ACC112 (cell line): ENCODE results near the gene GRIK4.

ENCODE experiments used
- H2AFZ ChIP-seq: fragments of 200-600 bp; sonication (generic); one replicate; pipeline ENCODE4 v1.6.0; 2017; ENCODE audit warnings: antibody characterized with exemption, low read length; ENCODE audit not compliant: unreplicated experiment
- H3K27ac ChIP-seq: fragments of 200-600 bp; sonication (generic); 2 replicates; pipeline ENCODE4 v1.5.1; 2014; ENCODE audit warnings: low read depth, mild to moderate bottlenecking, antibody characterized with exemption, low read length, moderate library complexity
- H3K27me3 ChIP-seq: fragments of 200-600 bp; sonication (generic); 2 replicates; pipeline ENCODE4 v1.6.1; 2014; ENCODE audit warnings: mild to moderate bottlenecking, antibody characterized with exemption, low read length, moderate library complexity, mixed read lengths; ENCODE audit not compliant: insufficient read depth
- H3K36me3 ChIP-seq: fragments of 200-600 bp; sonication (generic); 2 replicates; pipeline ENCODE4 v1.6.1; 2016; ENCODE audit warnings: mild to moderate bottlenecking, antibody characterized with exemption, low read length, moderate library complexity, mixed read lengths; ENCODE audit not compliant: insufficient read depth
- H3K4me1 ChIP-seq: fragments of 200-600 bp; sonication (generic); one replicate; pipeline ENCODE4 v1.6.1; 2016; ENCODE audit warnings: low read length, mixed read lengths; ENCODE audit not compliant: insufficient read depth, unreplicated experiment, control insufficient read depth
- H3K4me3 ChIP-seq: fragments of 200-600 bp; sonication (generic); 2 replicates; pipeline ENCODE4 v1.5.1; 2014; ENCODE audit warnings: mild to moderate bottlenecking, low read depth, low read length
- H3K79me2 ChIP-seq: fragments of 200-600 bp; sonication (generic); one replicate; pipeline ENCODE4 v1.6.0; 2016; ENCODE audit warnings: low read length; ENCODE audit not compliant: control insufficient read depth, unreplicated experiment, insufficient read depth

GRIK4 gene

GRCh38 chr11:120659076-120659475 is 147.5 kb downstream of the GRIK4 start:
- Histone ChIP-seq H3K27me3 (peaks cover 19% of the 10 kb centered on the region), H3K4me3 (no peak overlapping the region), H3K36me3 (no peaks in the 10 kb centered on the region), H2AFZ (no peak overlapping the region), H3K27ac (no peak overlapping the region), H3K4me1 (no peaks in the 10 kb centered on the region), H3K79me2 (no peaks in the 10 kb centered on the region)

DNA sequence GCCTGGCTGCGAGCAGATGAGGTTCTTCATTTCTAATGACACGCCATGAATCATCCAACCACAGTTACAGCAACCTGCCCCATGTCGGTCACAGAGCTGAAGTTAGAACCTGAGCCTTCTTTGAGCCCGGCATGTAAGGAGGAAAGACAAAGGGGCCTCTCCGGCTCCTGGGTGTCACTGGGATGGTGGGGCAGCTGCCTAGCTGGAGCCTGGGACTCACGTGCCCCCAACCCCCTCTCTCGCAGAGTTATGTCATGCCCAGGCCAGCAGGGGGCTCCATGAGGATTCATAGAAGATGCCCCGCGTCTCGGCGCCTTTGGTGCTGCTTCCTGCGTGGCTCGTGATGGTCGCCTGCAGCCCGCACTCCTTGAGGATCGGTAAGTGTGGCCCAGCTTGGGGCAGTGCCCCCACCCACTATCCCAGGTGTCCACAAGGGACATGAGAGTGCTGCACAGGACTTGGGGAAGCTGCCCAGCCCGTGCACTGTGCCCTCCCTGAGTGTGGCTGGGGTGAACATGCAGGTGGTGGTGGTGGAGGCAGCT is 148.5 kb downstream of the GRIK4 start:
- Histone ChIP-seq H3K27me3 (peaks cover 30% of the 10 kb centered on the region), H3K4me1 (no peaks in the 10 kb centered on the region), H2AFZ (no peak overlapping the region), H3K27ac (no peak overlapping the region), H3K79me2 (no peaks in the 10 kb centered on the region), H3K36me3 (no peaks in the 10 kb centered on the region), H3K4me3 (no peak overlapping the region)

- Histone ChIP-seq H3K4me3 (no peak overlapping the region), H2AFZ (no peak overlapping the region), H3K27ac (no peak overlapping the region), H3K4me1 (no peaks in the 10 kb centered on the region), H3K79me2 (no peaks in the 10 kb centered on the region), H3K27me3 (peaks cover 50% of the 10 kb centered on the region), H3K36me3 (no peaks in the 10 kb centered on the region)
Observed at GRCh38 chr11:120662071-120662676, 150.6 kb downstream of the GRIK4 start.

- H3K27me3 ChIP-seq: peaks cover 59% of the 10 kb centered on the region
- H3K36me3 ChIP-seq: no peaks in the 10 kb centered on the region
- H2AFZ ChIP-seq: no peak overlapping the region
- H3K4me1 ChIP-seq: no peaks in the 10 kb centered on the region
- no peak overlapping the region for H3K27ac ChIP-seq
- no peak overlapping the region for H3K4me3 ChIP-seq
- no peaks in the 10 kb centered on the region for H3K79me2 ChIP-seq
Observed at GRCh38 chr11:120663142-120663541, 151.6 kb downstream of the GRIK4 start.

DNA sequence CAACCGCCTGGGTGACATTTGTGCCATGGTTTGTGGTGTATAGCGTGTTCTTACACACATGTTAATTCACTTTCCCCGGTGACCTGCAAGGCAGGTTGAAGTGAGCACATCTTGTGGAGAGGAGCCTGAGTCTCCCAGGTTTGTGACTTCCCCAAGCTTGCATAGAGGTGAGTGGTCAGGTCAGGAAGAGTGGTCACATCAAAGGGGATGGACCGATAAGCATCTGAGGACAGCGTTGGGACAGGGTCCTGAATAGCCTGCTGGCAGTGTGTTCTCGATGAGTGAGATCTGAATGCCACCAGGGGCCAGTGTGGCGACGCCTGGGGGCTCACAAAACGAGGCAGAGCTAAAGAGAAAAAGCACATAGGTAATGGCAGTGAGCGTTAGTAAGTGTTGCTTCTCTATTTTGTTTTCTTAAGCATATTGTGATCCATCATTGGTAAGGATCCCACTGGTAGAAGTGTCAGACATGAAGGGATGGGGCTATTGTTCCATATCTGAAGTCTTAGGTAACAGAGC is 154.6 kb downstream of the GRIK4 start:
- H3K27me3 ChIP-seq: peaks cover 69% of the 10 kb centered on the region
- H3K27ac ChIP-seq: no peak overlapping the region
- no peak overlapping the region for H3K4me3 ChIP-seq
- no peaks in the 10 kb centered on the region for H3K79me2 ChIP-seq
- H3K36me3 ChIP-seq: no peaks in the 10 kb centered on the region
- no peaks in the 10 kb centered on the region for H3K4me1 ChIP-seq
- no peak overlapping the region for H2AFZ ChIP-seq

- H3K27me3 ChIP-seq: peaks cover 67% of the 10 kb centered on the region
Observed at GRCh38 chr11:120667281-120667680, 155.7 kb downstream of the GRIK4 start.

GRCh38 chr11:120667934-120668333 is 156.4 kb downstream of the GRIK4 start:
- Histone ChIP-seq H3K4me3 (no peak overlapping the region), H2AFZ (no peak overlapping the region), H3K79me2 (no peaks in the 10 kb centered on the region), H3K4me1 (no peaks in the 10 kb centered on the region), H3K27ac (no peak overlapping the region), H3K27me3 (peaks cover 62% of the 10 kb centered on the region), H3K36me3 (no peaks in the 10 kb centered on the region)

More at GRCh38 chr11:120667281-120667680, 155.7 kb downstream of the GRIK4 start:
- Histone ChIP-seq H3K79me2 (no peaks in the 10 kb centered on the region), H3K27ac (no peak overlapping the region), H3K4me3 (no peak overlapping the region), H2AFZ (no peak overlapping the region), H3K4me1 (no peaks in the 10 kb centered on the region), H3K36me3 (no peaks in the 10 kb centered on the region)

DNA sequence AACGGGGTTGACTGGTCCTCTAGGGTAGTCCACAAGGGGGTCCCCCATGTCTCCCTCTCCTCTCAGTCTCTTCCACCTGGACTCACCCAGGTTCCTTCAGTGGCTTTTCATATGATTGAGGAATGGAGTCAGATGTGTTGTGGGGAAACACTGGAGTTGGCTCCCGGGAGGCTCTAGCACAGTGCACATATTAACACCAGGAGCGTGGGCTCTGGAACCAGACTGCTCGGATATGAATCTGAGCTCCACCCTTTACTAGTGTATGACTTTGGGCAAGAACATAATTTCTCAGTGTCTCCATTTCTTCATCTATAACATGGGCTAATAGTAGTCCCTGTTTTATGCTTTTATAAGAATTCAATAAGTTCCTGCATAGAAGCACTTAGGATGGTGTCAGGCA is 157.0 kb downstream of the GRIK4 start:
- H3K36me3 ChIP-seq: no peaks in the 10 kb centered on the region
- no peak overlapping the region for H3K4me3 ChIP-seq
- H3K27ac ChIP-seq: no peak overlapping the region
- no peaks in the 10 kb centered on the region for H3K79me2 ChIP-seq
- no peaks in the 10 kb centered on the region for H3K4me1 ChIP-seq
- peaks cover 62% of the 10 kb centered on the region for H3K27me3 ChIP-seq
- H2AFZ ChIP-seq: no peak overlapping the region

GRCh38 chr11:120674542-120674941 is 163.0 kb downstream of the GRIK4 start:
- H3K79me2 ChIP-seq: no peaks in the 10 kb centered on the region
- H3K27me3 ChIP-seq: peaks cover 52% of the 10 kb centered on the region
- H2AFZ ChIP-seq: no peak overlapping the region
- no peaks in the 10 kb centered on the region for H3K4me1 ChIP-seq
- H3K36me3 ChIP-seq: no peaks in the 10 kb centered on the region
- H3K27ac ChIP-seq: no peak overlapping the region
- H3K4me3 ChIP-seq: no peak overlapping the region

GRCh38 chr11:120675171-120675570 is 163.6 kb downstream of the GRIK4 start:
- H3K4me3 ChIP-seq: no peak overlapping the region
- no peaks in the 10 kb centered on the region for H3K36me3 ChIP-seq
- no peak overlapping the region for H3K27ac ChIP-seq
- peaks cover 48% of the 10 kb centered on the region for H3K27me3 ChIP-seq
- H2AFZ ChIP-seq: no peak overlapping the region
- no peaks in the 10 kb centered on the region for H3K79me2 ChIP-seq
- H3K4me1 ChIP-seq: no peaks in the 10 kb centered on the region

- Histone ChIP-seq H3K27ac (no peak overlapping the region), H3K36me3 (no peaks in the 10 kb centered on the region), H3K79me2 (no peaks in the 10 kb centered on the region), H3K4me1 (no peaks in the 10 kb centered on the region), H3K27me3 (peaks cover 51% of the 10 kb centered on the region), H2AFZ (no peak overlapping the region), H3K4me3 (no peak overlapping the region)
Observed at GRCh38 chr11:120676991-120677390, 165.4 kb downstream of the GRIK4 start.
